HG02763 (cell line): ENCODE results near the gene COX19.

Experiments used
- ATAC-seq: cut with Tn5 transposase; IDR thresholded peaks from one replicate; pipeline ENCODE4 v1.9.1; 2021; ENCODE audit warnings: mild to moderate bottlenecking, moderate library complexity; ENCODE audit not compliant: unreplicated experiment

Gene COX19

DNA sequence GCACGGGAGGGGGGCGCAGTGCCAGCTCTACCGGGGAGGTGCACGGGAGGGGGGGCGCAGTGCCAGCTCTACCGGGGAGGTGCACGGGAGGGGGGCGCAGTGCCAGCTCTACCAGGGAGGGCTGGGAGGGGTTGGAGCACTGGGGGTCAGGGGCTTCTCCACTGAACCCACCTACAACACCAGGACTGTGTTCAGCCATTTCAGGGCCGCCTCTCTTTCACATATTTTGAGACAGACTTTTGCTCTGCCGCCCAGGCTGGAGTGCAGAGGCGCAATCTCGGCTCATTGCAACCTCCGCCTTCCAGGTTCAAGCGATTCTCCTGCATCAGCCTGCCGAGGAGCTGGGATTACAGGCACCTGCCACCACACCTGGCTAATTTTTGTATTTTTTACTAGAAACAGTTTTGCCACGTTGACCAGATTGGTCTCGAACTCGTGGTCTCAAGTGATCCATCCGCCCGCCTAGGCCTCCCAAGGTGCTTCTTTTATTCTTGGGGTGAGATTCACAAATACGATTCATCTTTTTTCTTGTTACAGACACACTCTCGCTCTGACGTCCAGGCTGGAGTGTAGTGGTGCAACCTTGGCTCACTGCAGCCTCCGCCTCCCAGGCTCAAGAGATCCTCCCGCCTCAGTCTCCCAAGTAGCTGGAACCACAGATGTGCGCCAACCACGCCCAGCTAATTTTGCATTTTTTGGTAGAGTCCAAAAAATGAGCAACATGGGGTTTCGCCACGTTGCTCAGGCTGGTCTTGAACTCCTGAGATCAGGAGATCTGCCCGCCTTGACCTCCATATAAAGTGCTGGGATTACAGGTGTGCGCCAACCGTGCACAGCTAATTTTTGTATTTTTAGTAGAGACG, 57.9 kb downstream of the COX19 start:
- no peak for ATAC-seq

DNA sequence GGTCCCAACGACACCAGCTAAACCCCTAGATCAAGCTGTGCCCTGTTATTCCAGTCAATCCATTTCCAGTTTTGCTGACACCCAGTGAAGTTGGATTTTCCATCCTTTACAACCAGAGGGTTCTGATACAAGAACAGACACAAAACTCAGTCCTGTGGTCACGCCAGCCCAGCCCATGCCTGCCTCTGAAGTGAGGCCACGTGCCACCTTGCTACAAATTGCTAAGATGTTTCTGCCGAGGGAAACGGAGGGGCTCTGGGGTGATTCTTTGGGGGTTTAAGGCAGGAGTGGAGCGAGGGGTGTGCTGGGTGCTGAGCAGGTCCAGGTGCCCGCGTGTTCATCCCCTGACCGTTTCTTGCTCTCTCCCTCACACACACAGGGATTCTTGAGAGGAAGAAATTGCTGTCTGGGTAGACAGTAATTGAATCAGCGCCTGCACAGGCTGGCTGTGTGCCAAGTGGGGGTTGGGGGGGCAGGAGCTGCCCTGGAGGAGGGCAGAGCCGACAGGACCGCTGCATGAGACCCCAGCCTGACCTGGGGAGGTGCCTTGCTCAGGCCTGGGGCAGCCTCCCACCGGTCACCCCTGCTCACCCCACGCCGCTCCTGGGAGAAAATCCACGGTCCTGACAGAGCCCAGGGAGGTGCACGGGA, 58.9 kb downstream of the COX19 start:
- no peak for ATAC-seq
